NCI-H1436 treated with DMSO at 0.1 percent for 48 hours (cell line): ENCODE measurements around the gene BID.
A peak's percentile ranks its signal among the peaks of the same experiment; 100 is the strongest.

Experiments used
- DNase-seq: peaks from one replicate; lab custom pipeline; 2025; lab: John Stamatoyannopoulos, UW

BID gene

GRCh38 chr22:17783773-17784480 lies 9.7 kb upstream of the BID start:
- no peak for DNase-seq

GRCh38 chr22:17783312-17783711 lies 9.0 kb upstream of the BID start:
- DNase-seq, result no peak

DNA sequence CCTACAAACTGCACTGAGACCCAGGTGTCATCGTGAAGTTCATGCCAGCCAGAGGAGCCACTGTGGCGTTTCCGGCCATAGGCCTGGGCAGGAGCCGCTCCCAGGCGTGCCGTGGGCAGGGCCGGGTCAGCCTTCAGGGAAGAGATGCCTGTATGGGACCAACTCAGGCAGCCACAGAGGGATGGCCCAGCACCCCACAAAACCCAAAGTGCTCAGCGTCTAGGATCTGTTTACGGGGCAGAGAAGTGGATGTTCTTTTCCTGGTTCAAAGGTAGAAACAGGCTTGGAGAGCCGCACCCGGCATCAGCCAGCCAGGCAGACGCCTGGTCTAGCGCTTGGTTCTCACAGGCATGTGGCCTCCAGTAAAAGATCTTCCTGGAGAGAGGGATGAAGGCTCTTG lies 8.4 kb upstream of the BID start:
- no peak for DNase-seq

GRCh38 chr22:17782158-17782557 lies 7.9 kb upstream of the BID start:
- DNase-seq, result no peak

- DNase-seq, result no peak
Measured at GRCh38 chr22:17781319-17782031, 7.2 kb upstream of the BID start.

DNA sequence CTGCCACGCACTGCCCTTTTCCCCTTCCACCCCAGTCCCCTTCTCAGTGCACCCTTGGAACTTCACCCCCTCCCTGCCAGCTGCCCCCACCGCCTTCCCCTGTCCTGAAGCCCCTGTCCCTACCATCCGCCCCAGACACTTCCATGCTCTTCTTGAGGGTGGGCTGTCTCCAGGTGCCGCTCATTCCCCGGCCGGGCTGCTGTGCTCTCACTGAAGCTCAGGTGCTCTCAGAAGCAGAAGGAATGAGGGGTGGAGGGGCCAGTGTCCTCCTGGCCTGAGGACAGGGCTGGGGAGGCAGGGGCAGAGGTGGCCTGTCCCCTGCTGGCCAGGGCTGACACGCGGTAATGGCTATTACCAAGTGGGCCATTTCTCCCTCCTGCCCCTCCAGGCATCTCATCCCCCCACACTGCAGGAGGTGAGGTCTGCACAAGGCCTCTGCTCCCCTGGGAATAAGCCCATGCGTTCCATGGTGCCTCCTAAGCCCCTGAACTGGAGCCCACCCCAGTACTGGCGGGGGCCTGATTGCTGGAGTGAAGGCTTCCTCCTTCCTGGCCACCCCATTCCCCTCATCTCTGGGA lies 6.6 kb upstream of the BID start:
- no peak for DNase-seq

- no peak for DNase-seq
Measured at GRCh38 chr22:17780116-17780740, 6.0 kb upstream of the BID start.

DNA sequence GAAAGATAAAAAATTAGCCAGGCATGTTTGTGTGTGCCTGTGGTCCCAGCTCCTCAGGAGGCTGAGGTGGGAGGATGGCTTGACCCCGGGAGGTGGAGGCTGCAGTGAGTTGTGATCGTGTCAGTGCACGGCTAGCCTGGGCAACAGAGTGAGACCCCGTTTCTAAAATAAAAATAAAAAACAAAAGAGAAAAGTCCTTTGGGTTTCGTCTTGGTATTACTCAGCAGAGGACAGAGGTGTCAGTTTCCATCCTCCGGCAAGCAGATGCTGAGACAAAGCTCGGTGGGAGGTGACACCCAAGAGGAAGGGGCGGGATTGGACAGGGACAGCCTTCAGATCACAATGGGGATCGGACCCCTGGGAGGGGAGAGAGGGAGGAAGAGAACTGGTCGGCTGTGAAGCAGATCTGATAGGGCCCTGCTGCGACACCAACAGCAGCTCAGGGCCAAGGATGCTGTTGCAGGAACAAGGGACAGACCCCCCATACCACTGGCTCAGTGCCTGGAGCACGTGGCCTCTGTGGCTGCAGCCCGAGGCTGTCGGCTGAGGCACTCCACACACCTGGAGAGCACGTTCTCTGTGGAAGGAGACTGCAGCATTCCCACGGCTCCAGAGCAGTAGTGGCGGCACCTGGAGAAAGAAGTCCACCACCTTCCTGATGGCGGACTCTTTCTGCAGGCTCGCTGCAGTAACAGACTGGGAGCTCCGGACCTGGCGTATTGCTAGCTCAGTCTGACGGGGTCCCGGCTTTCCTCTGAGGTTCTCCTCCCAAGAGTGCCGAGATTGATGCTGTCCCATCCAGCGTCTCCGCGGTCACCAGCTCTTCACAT lies 5.2 kb upstream of the BID start:
- peak; percentile 26 for DNase-seq

- no peak for DNase-seq
Measured at GRCh38 chr22:17778412-17778976, 4.2 kb upstream of the BID start.

GRCh38 chr22:17777717-17778044 lies 3.4 kb upstream of the BID start:
- no peak for DNase-seq

DNA sequence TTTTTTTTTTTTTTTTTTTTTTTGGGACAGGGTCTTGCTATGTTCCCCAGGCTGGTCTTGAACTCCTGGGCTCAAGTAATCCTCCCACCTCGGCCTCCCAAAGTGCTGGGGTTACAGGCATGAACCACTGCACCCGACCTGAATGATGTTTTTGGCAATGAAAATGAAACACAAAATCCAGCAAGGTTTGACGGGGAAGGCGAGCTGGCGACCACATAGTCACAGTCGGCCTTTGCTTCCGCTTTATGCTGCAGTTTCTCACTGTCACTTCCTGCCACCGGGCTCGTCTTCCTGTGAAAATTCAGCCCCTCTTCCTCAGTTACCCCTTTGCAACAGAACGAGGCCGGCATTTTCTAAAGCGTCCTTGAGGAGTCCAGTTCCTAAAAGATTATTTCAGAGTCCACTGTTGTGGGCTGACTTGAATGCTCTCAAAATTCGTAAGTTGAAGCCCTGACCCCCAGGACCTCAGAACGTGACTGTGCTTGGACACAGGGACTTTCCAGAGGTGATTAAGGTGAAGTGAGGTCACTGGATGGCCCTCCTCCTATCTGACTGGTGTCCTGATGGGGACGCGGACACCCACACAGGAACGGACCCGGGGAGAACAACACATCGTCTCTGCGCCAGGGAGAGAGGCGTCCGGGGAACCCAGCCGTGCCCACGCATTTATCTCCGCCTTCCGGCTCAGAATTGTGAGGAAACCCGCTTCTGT lies 2.9 kb upstream of the BID start:
- no peak for DNase-seq

DNA sequence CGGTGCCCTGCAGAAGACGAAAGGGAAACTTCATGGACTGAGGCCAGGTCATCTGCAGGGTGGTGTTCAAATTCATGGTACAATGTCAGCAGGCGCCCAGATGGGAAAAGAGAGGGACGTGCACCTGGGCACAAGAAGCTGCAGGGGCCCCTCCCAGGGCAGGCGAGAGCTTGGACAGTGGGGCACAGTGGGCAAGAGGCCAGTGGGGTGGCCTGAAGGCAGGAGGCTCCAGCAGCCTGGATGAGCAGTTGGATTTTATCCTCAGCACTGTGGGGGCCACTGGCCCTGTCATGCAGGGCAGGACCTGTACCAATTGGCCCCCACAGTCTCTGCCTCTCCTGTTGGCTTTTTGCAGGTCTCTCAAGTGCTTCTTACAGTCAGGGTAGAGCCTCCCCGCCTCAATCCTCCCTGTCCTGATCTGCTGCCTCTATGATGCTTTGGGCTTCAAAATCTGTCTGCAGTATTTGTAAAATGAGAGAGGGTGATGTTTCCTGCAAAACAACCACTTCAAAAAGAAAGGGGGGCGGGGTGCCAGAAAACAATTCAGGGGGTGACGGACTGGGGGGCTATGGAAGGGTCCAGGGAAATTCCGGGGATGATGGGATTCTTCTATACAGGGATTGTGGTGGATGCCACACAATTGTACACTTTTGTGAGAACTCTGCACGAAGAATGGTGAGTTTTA lies 1.7 kb upstream of the BID start:
- no peak for DNase-seq

DNA sequence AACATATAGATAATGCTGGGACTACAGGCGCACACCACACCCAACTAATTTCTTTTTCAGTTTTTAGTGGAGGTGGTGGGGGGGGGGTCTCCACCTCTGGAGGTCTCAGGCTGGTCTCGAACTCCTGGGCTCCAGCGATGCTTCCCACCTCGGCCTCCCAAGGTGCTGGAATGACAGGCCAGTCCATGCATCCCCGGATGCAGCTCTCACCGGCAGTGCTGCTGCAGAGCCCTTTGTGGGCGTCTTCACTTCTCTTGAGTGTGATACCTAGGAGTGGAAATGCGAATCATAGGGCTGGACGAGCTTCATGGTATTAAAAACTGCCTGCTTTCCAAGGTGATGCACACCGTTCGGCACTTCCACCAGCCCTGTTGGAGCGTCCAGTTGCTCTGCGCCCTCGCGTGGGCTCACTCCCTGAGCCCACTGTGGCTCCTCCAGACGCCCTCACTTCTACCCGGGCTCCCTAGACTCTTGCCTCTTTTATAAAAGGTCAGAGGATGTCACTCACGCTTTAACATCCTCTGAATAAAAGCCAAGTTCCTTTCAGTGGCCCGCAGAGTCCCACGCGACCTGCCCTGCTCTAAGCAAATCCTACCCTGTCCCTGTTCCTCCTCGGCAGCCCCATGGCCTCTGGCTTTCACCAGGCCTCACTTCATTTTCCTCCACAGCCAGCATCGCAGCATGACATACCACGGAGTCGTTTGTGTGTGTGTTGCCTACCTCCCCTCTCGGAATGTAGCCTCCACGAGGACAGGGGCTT lies 837 bp upstream of the BID start:
- no peak for DNase-seq

GRCh38 chr22:17773606-17774205 lies 563 bp downstream of the BID start:
- peak; percentile 40 for DNase-seq

GRCh38 chr22:17772958-17773605 lies 1.2 kb downstream of the BID start:
- DNase-seq, result no peak

DNA sequence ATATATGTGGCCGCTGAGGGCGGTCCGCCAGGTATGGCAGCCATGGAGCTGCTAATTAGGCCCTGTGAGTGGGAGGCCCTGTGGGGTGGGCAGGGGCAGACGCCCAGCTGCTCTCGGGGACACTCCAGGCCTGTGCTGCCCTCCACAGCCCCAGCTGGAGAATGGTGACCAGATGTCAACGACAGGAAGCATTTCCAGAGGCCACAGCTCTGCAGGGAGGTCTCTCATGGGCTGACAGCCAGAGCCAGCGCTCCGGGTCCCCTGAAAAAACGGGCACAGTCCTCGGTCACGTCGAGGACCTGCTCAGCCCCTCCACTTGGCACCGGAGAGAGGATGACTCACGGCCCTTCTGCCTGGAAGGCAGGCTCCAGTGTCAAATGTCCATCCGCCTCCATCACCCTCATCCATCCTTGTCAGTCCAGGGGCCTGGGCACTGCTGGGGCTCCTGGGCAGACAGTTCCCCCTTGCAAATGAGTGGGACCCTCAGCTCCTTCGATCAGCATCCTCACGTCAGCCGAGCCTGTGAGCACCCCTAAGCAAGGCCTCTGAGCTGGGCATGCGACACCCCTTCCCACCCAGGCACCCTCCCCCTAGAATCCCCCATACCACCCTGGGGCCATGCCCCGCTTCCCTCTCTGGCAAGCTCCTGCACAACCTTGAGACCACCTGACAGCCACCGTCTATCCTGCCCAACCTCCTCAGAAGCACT lies 1.9 kb downstream of the BID start:
- no peak for DNase-seq

DNA sequence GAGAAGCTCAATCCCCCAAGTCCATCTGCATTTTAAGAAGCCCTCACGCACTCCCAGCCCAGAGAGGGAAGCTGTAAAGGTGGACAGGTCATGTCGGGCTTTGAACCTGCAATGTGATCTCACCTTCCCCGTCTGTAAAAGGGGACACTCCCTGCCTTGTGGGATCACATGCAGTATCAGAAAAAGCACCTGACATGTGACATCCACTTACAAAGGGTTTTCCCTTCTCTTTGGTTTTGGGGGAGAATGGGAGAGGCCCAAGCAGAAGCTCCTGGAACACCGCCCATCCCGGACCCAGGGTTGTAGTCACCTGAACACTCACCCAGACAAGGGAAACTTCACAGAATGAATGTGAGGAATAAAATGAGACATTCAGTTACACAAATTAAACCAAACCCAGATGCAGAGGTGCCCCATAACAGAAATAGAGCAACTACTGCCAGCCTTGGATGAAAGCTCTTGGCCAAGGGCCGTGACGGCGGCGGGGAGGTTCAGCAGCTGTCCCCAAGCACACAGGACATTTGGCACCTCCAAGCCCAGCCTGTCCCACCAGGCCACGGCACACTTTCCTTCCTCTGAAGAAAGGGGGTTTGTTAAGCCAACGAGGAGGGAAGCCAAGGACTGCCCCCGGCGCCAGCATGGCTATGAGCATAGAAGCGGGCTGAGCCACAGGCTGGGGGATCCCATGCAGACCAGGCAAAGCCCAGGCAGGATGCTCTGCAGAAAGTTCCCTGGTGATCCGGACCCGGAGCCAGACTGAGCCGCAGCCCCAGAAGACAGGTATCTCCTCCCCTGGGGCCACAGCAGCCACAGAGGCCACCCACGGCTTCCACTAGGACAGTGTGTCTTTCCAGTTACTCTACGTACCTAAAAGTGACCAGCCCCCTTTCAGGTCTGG lies 3.8 kb downstream of the BID start:
- DNase-seq, result no peak
